ENCODE results near the gene S100A3.

Gene S100A3

DNA sequence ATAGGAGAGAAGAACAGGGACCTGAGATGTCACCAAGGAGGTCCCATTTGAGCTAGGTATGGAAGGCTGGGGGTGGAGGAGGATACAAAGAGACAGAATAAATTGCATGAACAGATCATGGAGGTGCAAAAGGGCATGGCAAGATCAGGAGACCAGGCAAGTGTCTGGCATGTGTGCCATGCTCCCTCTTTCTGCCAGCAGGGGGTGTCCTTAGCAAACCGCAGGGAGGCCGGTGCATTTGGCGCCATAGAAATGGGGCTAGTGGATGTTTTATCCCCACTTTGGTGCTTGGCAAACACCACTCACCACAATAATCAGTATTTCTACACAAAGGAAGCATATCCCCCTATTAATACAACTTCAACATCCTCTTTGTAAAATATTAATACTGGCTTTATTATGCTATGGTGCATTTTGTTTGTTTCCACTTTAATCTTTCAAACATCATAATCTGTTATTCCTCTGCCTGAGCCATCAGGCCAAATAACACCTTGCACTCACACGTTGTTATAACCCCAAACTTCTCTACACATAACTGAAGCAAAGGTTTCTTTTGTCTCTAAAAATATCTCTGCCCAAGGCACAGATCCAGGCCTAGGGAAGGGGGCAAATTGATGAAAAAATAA, 39.2 kb downstream of the S100A3 start:
- DNase-seq (ENCODE audit: insufficient read length, low spot score) = peak; percentile 55
- no peak for FAIRE-seq
- TF ChIP-seq, protein P1, sequence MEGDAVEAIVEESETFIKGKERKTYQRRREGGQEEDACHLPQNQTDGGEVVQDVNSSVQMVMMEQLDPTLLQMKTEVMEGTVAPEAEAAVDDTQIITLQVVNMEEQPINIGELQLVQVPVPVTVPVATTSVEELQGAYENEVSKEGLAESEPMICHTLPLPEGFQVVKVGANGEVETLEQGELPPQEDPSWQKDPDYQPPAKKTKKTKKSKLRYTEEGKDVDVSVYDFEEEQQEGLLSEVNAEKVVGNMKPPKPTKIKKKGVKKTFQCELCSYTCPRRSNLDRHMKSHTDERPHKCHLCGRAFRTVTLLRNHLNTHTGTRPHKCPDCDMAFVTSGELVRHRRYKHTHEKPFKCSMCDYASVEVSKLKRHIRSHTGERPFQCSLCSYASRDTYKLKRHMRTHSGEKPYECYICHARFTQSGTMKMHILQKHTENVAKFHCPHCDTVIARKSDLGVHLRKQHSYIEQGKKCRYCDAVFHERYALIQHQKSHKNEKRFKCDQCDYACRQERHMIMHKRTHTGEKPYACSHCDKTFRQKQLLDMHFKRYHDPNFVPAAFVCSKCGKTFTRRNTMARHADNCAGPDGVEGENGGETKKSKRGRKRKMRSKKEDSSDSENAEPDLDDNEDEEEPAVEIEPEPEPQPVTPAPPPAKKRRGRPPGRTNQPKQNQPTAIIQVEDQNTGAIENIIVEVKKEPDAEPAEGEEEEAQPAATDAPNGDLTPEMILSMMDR (IDR thresholded peaks at IDR 0.05; ENCODE audit: insufficient read depth, missing control alignments) = peak; percentile 78

- TF ChIP-seq, protein P1 (IDR thresholded peaks at IDR 0.05; ENCODE audit: insufficient read depth, missing control alignments) = no peak
- no peak for FAIRE-seq
- DNase-seq (ENCODE audit: insufficient read length, low spot score) = no peak
These were observed 40.0 kb downstream of the S100A3 start for GRCh38 chr1:153509036-153509435.

GRCh38 chr1:153507926-153508583, 41.0 kb downstream of the S100A3 start:
- DNase-seq (ENCODE audit: insufficient read length, low spot score) = no peak
- TF ChIP-seq, protein P1 (IDR thresholded peaks at IDR 0.05; ENCODE audit: insufficient read depth, missing control alignments) = no peak
- FAIRE-seq = no peak

DNA sequence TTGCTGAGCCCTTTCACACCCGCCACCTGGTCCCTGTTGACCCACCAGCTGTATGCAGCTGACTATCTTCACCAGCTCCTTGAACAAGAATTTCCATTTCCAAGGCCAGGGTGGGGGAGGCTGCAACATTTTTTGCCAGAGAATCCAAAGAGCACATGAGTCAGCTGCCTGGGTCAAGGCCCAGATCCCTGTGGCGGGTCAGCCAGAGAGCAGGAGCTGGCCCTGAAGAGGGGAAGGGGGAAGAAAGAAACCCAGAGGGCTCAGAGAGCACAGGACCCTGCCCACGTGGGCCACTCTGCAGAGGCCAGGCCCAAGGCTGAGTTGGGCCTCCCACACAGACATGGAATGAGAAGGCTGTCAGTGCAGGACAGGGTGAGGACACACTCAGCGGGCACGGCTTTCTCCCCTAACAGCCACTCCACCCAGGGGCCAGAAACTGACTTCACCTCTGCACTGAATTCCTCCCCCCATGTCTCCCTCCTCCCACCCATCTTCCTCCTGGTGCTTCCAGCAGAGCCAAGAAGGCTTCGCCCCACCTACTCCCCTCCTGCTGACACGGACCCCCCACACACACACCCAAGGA, 42.1 kb downstream of the S100A3 start:
- no peak for FAIRE-seq
- TF ChIP-seq, protein P1 (IDR thresholded peaks at IDR 0.05; ENCODE audit: insufficient read depth, missing control alignments) = no peak

GRCh38 chr1:153506386-153506785, 42.7 kb downstream of the S100A3 start:
- TF ChIP-seq, protein P1 (IDR thresholded peaks at IDR 0.05; ENCODE audit: insufficient read depth, missing control alignments) = no peak
- no peak for FAIRE-seq
- DNase-seq (ENCODE audit: insufficient read length, low spot score) = no peak

More for the DNA sequence above, 42.1 kb downstream of the S100A3 start:
- DNase-seq (ENCODE audit: insufficient read length, low spot score) = no peak

GRCh38 chr1:153505576-153505975, 43.5 kb downstream of the S100A3 start:
- FAIRE-seq (no peak), DNase-seq (ENCODE audit: insufficient read length, low spot score) (no peak)
- TF ChIP-seq, protein P1 (IDR thresholded peaks at IDR 0.05; ENCODE audit: insufficient read depth, missing control alignments) = no peak

- no peak for DNase-seq (ENCODE audit: insufficient read length, low spot score)
- FAIRE-seq = no peak
- TF ChIP-seq, protein P1 (IDR thresholded peaks at IDR 0.05; ENCODE audit: insufficient read depth, missing control alignments) = no peak
These were observed 45.3 kb downstream of the S100A3 start for GRCh38 chr1:153503766-153504165.

Data from D721Med (cell line).